Measurements from ENCODE around the gene KCNJ18. TPM values are rescaled to one million over a fixed set of nuclear protein-coding genes. Genes with fewer than 3 reads are reported as not detected.
"Not testable (repeated sequence)": the region's sequence is repeated elsewhere in the genome, so short reads cannot be mapped to it uniquely, and the experiment has no call there.

Gene KCNJ18
- total RNA-seq, 4 donors from 2014 or later: not detected

- DNase-seq: no peak
- TF ChIP-seq CTCF (IDR thresholded peaks at IDR 0.05): no peak
- no peak for TF ChIP-seq POLR2A (IDR thresholded peaks at IDR 0.05)
- Histone ChIP-seq H3K27ac (no peak overlapping the region), H3K36me3 (no peaks in the 10 kb centered on the region), H3K4me3 (no peak overlapping the region), H3K4me1 (no peaks in the 10 kb centered on the region), H3K9me3 (no peaks in the 10 kb centered on the region), H3K27me3 (no peaks in the 10 kb centered on the region)
Observed at GRCh38 chr17:21686165-21687015, 5.9 kb upstream of the KCNJ18 start.

DNA sequence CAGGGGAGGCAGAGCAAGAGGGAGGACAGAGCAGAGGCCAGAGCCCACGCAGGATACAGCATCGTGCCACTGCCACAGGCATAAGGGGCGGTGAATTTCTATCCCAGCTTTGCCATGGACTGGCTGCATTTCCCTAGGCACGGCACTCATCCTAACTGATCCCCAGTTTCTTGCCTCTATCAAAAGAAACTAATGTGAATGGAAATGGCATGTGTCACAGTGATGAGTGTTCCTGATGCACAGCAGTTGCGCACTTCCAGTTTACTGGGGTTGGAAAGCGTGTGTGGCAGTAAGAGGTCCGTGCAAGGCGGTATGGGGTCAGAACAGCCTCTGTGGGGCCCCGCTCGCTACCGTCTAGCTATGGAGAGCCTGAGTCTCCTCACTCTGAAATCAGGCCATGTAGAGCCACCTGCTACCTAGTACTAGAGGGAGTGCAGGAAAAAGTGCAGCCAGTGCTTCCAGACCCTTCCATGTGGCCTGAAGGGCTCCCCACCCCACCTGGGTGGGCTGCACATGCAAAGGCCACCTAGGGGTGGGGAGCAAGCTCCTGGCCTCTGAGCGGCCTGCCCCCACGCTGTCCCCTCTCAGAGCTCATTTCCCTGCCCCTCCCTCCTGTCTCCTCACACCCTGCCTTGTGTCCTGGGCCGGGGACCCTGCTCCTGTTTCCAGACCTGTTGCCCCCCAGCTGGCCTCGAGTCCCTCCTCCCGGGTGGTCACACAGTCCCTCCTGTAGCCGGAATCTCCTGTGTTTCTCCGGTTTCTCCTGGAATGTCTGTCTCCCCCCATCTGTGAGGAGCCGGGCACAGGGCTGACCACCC is 5.0 kb upstream of the KCNJ18 start:
- TF ChIP-seq CTCF (IDR thresholded peaks at IDR 0.05): no peak
- TF ChIP-seq POLR2A (IDR thresholded peaks at IDR 0.05): no peak
- no peak overlapping the region for H3K4me3 ChIP-seq
- no peaks in the 10 kb centered on the region for H3K36me3 ChIP-seq
- H3K27ac ChIP-seq: no peak overlapping the region
- no peaks in the 10 kb centered on the region for H3K4me1 ChIP-seq
- H3K9me3 ChIP-seq: no peaks in the 10 kb centered on the region
- no peaks in the 10 kb centered on the region for H3K27me3 ChIP-seq
- DNase-seq: no peak

DNA sequence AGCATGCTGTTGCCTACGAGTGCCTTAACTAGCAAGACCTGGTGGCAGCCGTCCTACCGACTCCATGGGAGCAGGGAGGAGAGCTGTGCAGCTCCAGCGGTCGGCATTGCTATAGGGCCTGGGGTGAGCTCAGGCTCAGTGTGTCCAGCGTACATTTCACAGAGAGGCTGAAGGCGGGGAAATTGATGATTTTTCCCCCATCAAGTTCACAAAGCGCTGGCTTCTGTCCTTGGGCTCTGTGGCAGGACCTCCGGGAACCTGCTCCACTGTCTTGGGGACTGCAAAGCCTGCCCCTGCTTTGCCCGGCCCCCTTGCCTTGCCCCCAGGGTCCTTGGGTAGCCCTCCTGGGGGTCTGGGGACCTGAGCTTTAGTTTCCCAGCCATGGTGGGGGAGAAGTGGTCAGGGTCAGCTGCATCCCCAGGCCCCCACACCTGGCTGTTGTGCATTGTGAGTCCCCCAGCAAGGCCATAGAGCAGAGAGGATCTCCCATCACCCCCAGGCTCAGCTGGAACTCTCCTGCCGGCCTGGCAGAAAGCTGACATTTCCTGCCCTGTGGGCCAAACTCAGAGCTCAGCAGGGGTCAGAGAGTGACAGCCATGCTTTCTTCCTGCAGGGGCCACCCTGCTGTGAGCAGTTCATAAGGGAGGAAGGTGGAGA is 3.9 kb upstream of the KCNJ18 start:
- Histone ChIP-seq H3K4me1 (no peaks in the 10 kb centered on the region), H3K27me3 (no peaks in the 10 kb centered on the region), H3K27ac (no peak overlapping the region), H3K36me3 (no peaks in the 10 kb centered on the region), H3K4me3 (no peak overlapping the region), H3K9me3 (no peaks in the 10 kb centered on the region)
- DNase-seq: no peak
- no peak for TF ChIP-seq POLR2A (IDR thresholded peaks at IDR 0.05)
- no peak for TF ChIP-seq CTCF (IDR thresholded peaks at IDR 0.05)

DNA sequence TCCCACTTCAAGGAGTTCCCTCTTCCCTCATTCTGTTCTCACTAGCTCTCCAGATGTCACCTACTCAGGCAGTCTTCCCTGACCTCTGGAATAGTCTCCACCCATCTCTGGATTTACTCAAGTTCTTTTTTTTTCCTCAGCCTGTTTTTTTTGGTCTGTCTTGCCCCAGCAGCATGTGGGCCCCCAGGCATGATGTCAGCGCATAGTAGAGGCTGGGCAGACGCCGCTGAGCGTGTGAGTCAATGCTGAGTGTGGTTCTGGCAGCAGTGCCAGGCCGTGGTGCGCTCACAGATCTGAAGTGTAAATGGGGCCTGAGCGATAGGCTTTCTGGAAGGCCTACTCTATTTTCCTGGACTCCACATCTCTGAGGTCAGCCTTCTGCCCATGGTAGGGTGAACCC is 2.7 kb upstream of the KCNJ18 start:
- no peaks in the 10 kb centered on the region for H3K27me3 ChIP-seq
- no peak overlapping the region for H3K4me3 ChIP-seq
- H3K4me1 ChIP-seq: no peaks in the 10 kb centered on the region
- H3K36me3 ChIP-seq: no peaks in the 10 kb centered on the region
- DNase-seq: no peak
- H3K27ac ChIP-seq: no peak overlapping the region
- no peaks in the 10 kb centered on the region for H3K9me3 ChIP-seq
- TF ChIP-seq CTCF (IDR thresholded peaks at IDR 0.05) (no peak), POLR2A (IDR thresholded peaks at IDR 0.05) (no peak)

GRCh38 chr17:21690811-21691210 is 1.5 kb upstream of the KCNJ18 start:
- H3K4me1 ChIP-seq, H3K27ac ChIP-seq, H3K4me3 ChIP-seq, H3K36me3 ChIP-seq, H3K27me3 ChIP-seq, DNase-seq, H3K9me3 ChIP-seq: not testable (repeated sequence)

- H3K4me3 ChIP-seq, DNase-seq, H3K9me3 ChIP-seq, H3K4me1 ChIP-seq, H3K27me3 ChIP-seq, H3K36me3 ChIP-seq, H3K27ac ChIP-seq: not testable (repeated sequence)
Observed at GRCh38 chr17:21691481-21691880, 842 bp upstream of the KCNJ18 start.

DNA sequence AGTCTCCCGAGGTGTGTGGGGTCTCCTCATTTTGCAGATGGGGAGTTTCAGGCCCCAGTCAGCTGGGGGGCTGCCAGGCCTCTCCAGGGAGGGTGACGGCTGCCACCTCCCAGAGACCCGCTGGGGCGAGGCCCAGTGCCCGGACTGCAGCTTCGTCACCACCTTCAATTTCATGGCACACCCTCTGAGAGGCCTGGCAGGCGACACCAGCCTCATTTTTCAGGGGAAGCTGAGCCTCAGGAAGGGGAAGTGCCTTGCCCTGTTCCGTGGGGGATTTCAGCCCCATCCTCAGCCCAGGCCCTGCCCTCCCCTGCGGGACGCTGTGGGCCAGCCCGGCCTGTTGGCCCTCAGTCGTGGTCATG is 362 bp downstream of the KCNJ18 start:
- H3K27ac ChIP-seq, H3K4me1 ChIP-seq, DNase-seq, H3K4me3 ChIP-seq, H3K36me3 ChIP-seq, H3K27me3 ChIP-seq, H3K9me3 ChIP-seq: not testable (repeated sequence)

GRCh38 chr17:21693391-21693796 is 1.1 kb downstream of the KCNJ18 start:
- not testable (repeated sequence) for H3K27me3 ChIP-seq, DNase-seq, H3K4me1 ChIP-seq, H3K36me3 ChIP-seq, H3K27ac ChIP-seq, H3K4me3 ChIP-seq, H3K9me3 ChIP-seq

DNA sequence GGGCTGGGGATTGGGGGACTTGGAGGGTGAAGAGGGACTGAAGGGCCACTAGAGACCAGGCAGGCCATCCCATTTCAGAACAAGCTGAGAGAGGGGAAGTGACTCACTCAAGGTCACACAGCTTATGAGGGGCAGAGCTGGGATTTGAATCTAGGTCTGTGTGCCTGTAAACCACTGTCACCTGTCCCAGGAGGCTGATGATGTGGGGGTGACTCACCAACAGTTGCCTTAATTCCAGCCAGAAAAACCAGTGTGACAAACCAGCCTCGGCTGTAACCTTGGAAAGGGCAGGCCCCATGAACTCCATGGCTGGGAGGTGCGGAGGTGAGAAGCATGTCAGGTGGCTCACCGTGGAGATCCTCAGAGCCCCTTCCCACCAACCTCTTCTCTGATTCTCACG is 1.6 kb downstream of the KCNJ18 start:
- not testable (repeated sequence) for H3K27me3 ChIP-seq, H3K4me1 ChIP-seq, H3K36me3 ChIP-seq, H3K9me3 ChIP-seq, H3K4me3 ChIP-seq, H3K27ac ChIP-seq, DNase-seq

- H3K27ac ChIP-seq, DNase-seq, H3K27me3 ChIP-seq, H3K36me3 ChIP-seq, H3K4me1 ChIP-seq, H3K9me3 ChIP-seq, H3K4me3 ChIP-seq: not testable (repeated sequence)
Observed at GRCh38 chr17:21696227-21696626, 3.9 kb downstream of the KCNJ18 start.

All from Peyer's patch (tissue), 4 donors.